ENCODE data around the gene SHANK1.

SHANK1 gene

GRCh38 chr19:50678323-50678722 is 41.3 kb downstream of the SHANK1 start:
- DNase-seq, result no peak

GRCh38 chr19:50677636-50678035 is 42.0 kb downstream of the SHANK1 start:
- DNase-seq, result no peak

GRCh38 chr19:50676625-50677197 is 42.9 kb downstream of the SHANK1 start:
- DNase-seq, result no peak

GRCh38 chr19:50673118-50673517 is 46.5 kb downstream of the SHANK1 start:
- DNase-seq, result no peak

GRCh38 chr19:50670102-50670380 is 49.6 kb downstream of the SHANK1 start:
- DNase-seq, result no peak

- peak; percentile 42 for DNase-seq
Observed at GRCh38 chr19:50669302-50670101, 50.1 kb downstream of the SHANK1 start.

- DNase-seq, result no peak
Observed at GRCh38 chr19:50668879-50669278, 50.7 kb downstream of the SHANK1 start.

- DNase-seq, result no peak
Observed at GRCh38 chr19:50668416-50668815, 51.2 kb downstream of the SHANK1 start.

GRCh38 chr19:50667759-50668231 is 51.8 kb downstream of the SHANK1 start:
- DNase-seq, result no peak

GRCh38 chr19:50667177-50667758 is 52.3 kb downstream of the SHANK1 start:
- no peak for DNase-seq

- DNase-seq, result no peak
Observed at GRCh38 chr19:50666346-50667176, 53.0 kb downstream of the SHANK1 start.

- DNase-seq, result no peak
Observed at GRCh38 chr19:50664204-50664603, 55.4 kb downstream of the SHANK1 start.

- DNase-seq, result no peak
Observed at GRCh38 chr19:50663482-50663790, 56.2 kb downstream of the SHANK1 start.

- DNase-seq, result no peak
Observed at GRCh38 chr19:50662651-50663481, 56.7 kb downstream of the SHANK1 start.

- DNase-seq, result no peak
Observed at GRCh38 chr19:50661766-50662650, 57.6 kb downstream of the SHANK1 start.

- DNase-seq, result no peak
Observed at GRCh38 chr19:50661023-50661422, 58.6 kb downstream of the SHANK1 start.

GRCh38 chr19:50660088-50660366 is 59.6 kb downstream of the SHANK1 start:
- DNase-seq, result no peak

GRCh38 chr19:50659318-50660087 is 60.1 kb downstream of the SHANK1 start:
- no peak for DNase-seq

GRCh38 chr19:50658441-50659317 is 60.9 kb downstream of the SHANK1 start:
- DNase-seq, result peak; percentile 54

All from CD4-positive, alpha-beta T cell treated with Interleukin-6 for 4 hours (primary cell).